Measurements from ENCODE around the gene LKAAEAR1. TPM values are rescaled to one million over a fixed set of nuclear protein-coding genes. Genes with fewer than 3 reads are reported as not detected.

The LKAAEAR1 gene
- polyA plus RNA-seq, 2 of the 4 experiments (the other 2 are of a cell fraction) = 0.14 to 0.56 TPM

- H3K9me3 ChIP-seq = no peaks in the 10 kb centered on the region
- H3K4me2 ChIP-seq = no peak overlapping the region
- TF ChIP-seq HMGXB4 (CRISPR knock-in tag; IDR thresholded peaks at IDR 0.05; ENCODE audit: borderline replicate concordance) (no peak), RNF2 (IDR thresholded peaks at IDR 0.05; ENCODE audit: borderline replicate concordance, low read depth) (no peak), SMC3 (IDR thresholded peaks at IDR 0.05) (no peak)
- H3K27ac ChIP-seq = no peak overlapping the region
- FAIRE-seq (no peak), ATAC-seq (no peak), DNase-seq (ENCODE audit: low read depth in 1 of 2, low spot score in 1 of 2) (no peak)
- peaks cover 36% of the 10 kb centered on the region for H3K4me1 ChIP-seq
- CTCF ChIA-PET = interaction anchor here (0.5 to 3.7 kb wide), 13 partner anchors 9 to 516 kb away, joined by 3 to 34 read pairs (median 6); partner anchors contain the start of genes OPRL1, RGS19 and SOX18
- WGBS (ENCODE audit: missing lambda C conversion rate) = 13% methylated on average over 1 of the region's 12 CpGs
- POLR2A ChIA-PET = no interaction called here
- H3K4me3 ChIP-seq = no peak overlapping the region
Measured at GRCh38 chr20:64068386-64069208, 15.6 kb downstream of the LKAAEAR1 start.

GRCh38 chr20:64067733-64068307 is 16.4 kb downstream of the LKAAEAR1 start:
- Histone ChIP-seq H3K4me1 (peaks cover 36% of the 10 kb centered on the region), H3K27ac (no peak overlapping the region), H3K9me3 (no peaks in the 10 kb centered on the region), H3K4me3 (no peak overlapping the region), H3K4me2 (no peak overlapping the region)
- WGBS (ENCODE audit: missing lambda C conversion rate) = 81% methylated on average over 10 of the region's 12 CpGs
- no peak for ATAC-seq
- FAIRE-seq = no peak
- ChIA-PET POLR2A (no interaction called here), CTCF (interaction anchor here (1.3 to 3.7 kb wide), 7 partner anchors 8 to 28 kb away, joined by 4 to 34 read pairs (median 15); partner anchors contain the start of genes OPRL1 and RGS19)
- DNase-seq (ENCODE audit: low read depth in 1 of 2, low spot score in 1 of 2) = no peak
- no peak for TF ChIP-seq JUNB (IDR thresholded peaks at IDR 0.05)
- no peak for TF ChIP-seq FOXS1 (CRISPR knock-in tag; IDR thresholded peaks at IDR 0.05)
- TF ChIP-seq ZFP36 (IDR thresholded peaks at IDR 0.05; ENCODE audit: borderline replicate concordance, partially characterized antibody) = no peak
- TF ChIP-seq FOSL2 (IDR thresholded peaks at IDR 0.05) = no peak
- TF ChIP-seq FOSL2 (CRISPR knock-in tag; IDR thresholded peaks at IDR 0.05) = no peak
- no peak for TF ChIP-seq HEYL (CRISPR knock-in tag; IDR thresholded peaks at IDR 0.05)
- no peak for TF ChIP-seq ESRRA (IDR thresholded peaks at IDR 0.05; ENCODE audit: borderline replicate concordance, low read length)
- no peak for TF ChIP-seq BHLHE40 (IDR thresholded peaks at IDR 0.05; ENCODE audit: low read depth, low read length)
- TF ChIP-seq HOXB13 (CRISPR knock-in tag; IDR thresholded peaks at IDR 0.05; ENCODE audit: low read depth) = no peak
- TF ChIP-seq EHF (CRISPR knock-in tag; IDR thresholded peaks at IDR 0.05) = no peak
- TF ChIP-seq HOXB5 (CRISPR knock-in tag; IDR thresholded peaks at IDR 0.05) = no peak

GRCh38 chr20:64067005-64067632 is 17.1 kb downstream of the LKAAEAR1 start:
- CTCF ChIA-PET = interaction anchor here (1.1 to 2.5 kb wide), 6 partner anchors 9 to 31 kb away, joined by 4 to 12 read pairs (median 8); partner anchors contain the start of genes C20orf204 and RGS19
- peaks cover 40% of the 10 kb centered on the region for H3K4me1 ChIP-seq
- TF ChIP-seq RNF2 (IDR thresholded peaks at IDR 0.05; ENCODE audit: borderline replicate concordance, low read depth) = no peak
- no peak for TF ChIP-seq NPAS2 (CRISPR knock-in tag; IDR thresholded peaks at IDR 0.05; ENCODE audit: borderline replicate concordance)
- TF ChIP-seq CBX8 (IDR thresholded peaks at IDR 0.05) = no peak
- no peak for TF ChIP-seq ZNF302 (CRISPR knock-in tag; IDR thresholded peaks at IDR 0.05)
- TF ChIP-seq ZSCAN20 (CRISPR knock-in tag; IDR thresholded peaks at IDR 0.05) = no peak
- no peak for TF ChIP-seq POLR2AphosphoS2 (conservative IDR thresholded peaks at IDR 0.05; ENCODE audit: low read length)
- TF ChIP-seq, protein P1, sequence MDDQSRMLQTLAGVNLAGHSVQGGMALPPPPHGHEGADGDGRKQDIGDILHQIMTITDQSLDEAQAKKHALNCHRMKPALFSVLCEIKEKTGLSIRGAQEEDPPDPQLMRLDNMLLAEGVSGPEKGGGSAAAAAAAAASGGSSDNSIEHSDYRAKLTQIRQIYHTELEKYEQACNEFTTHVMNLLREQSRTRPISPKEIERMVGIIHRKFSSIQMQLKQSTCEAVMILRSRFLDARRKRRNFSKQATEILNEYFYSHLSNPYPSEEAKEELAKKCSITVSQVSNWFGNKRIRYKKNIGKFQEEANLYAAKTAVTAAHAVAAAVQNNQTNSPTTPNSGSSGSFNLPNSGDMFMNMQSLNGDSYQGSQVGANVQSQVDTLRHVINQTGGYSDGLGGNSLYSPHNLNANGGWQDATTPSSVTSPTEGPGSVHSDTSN (IDR thresholded peaks at IDR 0.05) = no peak
- no peak for TF ChIP-seq ATOH8 (CRISPR knock-in tag; IDR thresholded peaks at IDR 0.05; ENCODE audit: low read depth)
- TF ChIP-seq KDM5A (IDR thresholded peaks at IDR 0.05) = no peak
- TF ChIP-seq CBX2 (IDR thresholded peaks at IDR 0.05; ENCODE audit: borderline replicate concordance, low read depth) = no peak
- no peak for TF ChIP-seq SREBF2 (IDR thresholded peaks at IDR 0.05)
- no peak for TF ChIP-seq HEYL (CRISPR knock-in tag; IDR thresholded peaks at IDR 0.05)
- no peak for TF ChIP-seq RFX5 (IDR thresholded peaks at IDR 0.05)
- TF ChIP-seq ELK1 (IDR thresholded peaks at IDR 0.05; ENCODE audit: low read depth, low read length) = no peak

More at GRCh38 chr20:64067005-64067632, 17.1 kb downstream of the LKAAEAR1 start:
- 68% methylated on average over 4 of the region's 6 CpGs for WGBS (ENCODE audit: missing lambda C conversion rate)
- no peak overlapping the region for H3K4me2 ChIP-seq
- DNase-seq (ENCODE audit: low read depth in 1 of 2, low spot score in 1 of 2) = no peak
- H3K9me3 ChIP-seq = no peaks in the 10 kb centered on the region
- no peak overlapping the region for H3K27ac ChIP-seq
- no peak for ATAC-seq
- no peak for FAIRE-seq
- POLR2A ChIA-PET = no interaction called here
- H3K4me3 ChIP-seq = no peak overlapping the region

All from A549 (cell line).